NCI-H526 (cell line): ENCODE data around the gene CYB5R2.
"Not testable (repeated sequence)": the region's sequence is repeated elsewhere in the genome, so short reads cannot be mapped to it uniquely, and the experiment has no call there.

ENCODE experiments used
- DNase-seq, 2 experiments: peaks; one replicate each; lab custom pipeline; 2025; lab: John Stamatoyannopoulos, UW

Gene CYB5R2

DNA sequence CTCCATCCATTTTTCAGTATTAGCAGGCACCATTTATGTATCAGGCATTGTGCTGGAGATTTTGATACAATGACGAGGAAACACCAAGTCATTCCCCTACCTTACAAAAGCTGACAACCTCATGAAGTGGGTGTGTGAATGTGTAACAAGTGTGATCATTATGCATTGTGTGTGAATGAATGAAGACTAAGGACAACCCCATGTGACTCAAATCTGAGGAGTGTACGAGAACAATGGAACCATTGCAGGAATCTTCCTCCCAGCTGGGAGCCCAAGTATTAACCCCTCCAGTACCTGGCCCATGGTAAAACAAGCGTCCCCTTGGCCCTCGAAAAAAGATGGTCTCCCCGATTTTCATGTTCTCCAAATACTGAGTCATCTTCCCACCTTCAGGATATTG, 4.4 kb downstream of the CYB5R2 start:
- no peak for DNase-seq

GRCh38 chr11:7668464-7668863, 4.8 kb downstream of the CYB5R2 start:
- no peak for DNase-seq

DNA sequence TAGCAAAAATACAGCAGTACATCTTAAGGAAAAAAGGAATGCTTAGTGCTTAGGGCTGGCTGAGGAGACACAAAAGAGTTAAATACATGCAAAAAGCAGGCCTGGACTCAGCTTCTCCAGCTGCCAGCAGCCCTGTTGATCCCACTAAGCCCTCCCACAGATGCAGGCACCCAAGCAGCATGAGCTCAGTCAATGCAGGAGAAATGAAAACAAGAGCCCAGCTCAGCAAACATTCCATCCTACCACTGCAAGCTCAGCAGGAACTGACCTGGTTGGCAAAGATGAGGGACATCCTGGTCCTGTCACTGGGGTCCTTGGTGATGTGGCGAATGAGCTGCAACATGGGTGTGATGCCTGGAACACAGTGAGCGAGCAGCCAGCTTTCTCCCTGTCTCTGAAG, 5.8 kb downstream of the CYB5R2 start:
- no peak for DNase-seq

DNA sequence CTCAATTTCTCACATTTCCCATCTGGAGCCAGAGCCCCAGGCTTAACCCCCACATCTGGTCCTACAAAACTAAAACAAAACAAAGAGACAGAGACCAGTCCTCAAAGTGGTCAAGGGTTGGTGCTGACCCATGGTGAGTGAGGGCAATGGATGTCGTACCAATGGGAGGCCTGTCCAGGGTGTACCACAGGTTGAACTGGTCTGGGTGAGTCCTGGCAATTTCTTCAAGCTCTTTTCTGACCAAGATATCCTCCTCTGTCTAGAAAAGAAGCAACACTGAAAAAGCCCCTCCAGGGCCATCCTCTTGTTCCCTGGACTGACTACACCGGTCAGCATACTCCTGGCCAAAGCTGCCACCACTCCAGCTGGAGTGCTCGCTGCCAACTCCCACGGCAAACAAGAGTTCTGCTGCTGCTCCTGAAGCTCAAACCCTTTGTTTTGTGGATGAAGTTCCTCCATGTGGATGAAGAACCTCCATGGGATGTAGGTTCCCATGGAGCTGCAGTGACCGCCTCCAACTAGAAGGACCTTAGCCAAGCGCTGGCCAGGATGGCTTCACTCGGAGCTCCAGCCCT, 6.9 kb downstream of the CYB5R2 start:
- DNase-seq = no peak

DNA sequence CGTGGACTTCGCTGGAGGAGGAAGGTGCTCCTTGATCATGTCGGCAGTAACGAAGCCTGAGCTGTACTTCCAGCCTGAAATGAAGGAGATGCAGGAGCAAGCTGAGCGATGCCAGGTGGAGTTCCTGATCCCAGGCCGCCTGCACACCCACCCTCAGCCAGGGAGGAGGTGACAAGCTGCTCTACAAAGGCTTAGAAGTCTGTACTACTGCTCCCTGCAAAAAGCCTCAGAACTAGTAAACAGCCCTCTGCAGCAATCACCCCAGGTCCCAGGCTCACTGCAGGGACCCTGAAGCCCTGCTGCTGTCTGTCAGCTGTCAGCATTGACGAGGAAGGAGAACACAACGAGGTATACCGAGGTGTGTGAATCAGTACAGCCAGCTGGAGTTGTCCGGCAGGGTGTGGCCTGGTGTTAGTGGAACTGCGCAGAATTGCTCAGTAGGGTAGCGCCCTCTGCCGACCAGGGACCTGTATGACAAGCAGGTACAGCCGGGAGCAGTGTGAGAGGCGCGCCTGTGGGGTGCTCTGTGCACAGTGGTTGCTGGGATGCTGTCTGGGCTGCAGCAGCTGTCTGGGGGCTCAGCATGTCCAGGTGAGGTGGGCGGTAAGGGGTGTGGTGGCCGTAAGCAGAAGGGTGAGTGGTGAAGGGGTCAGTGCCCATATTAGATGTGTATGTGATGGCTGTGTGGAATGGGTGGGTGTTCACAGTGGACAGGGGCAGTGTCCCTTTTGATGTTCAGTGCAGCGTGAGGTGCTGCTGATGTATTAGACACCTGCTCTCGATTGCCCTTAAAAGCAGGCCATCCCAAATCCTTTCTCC, 7.6 kb downstream of the CYB5R2 start:
- DNase-seq = peak; percentile 31 to 86

- DNase-seq = no peak
Observed at GRCh38 chr11:7664867-7665266, 8.4 kb downstream of the CYB5R2 start.

GRCh38 chr11:7663531-7663930, 9.8 kb downstream of the CYB5R2 start:
- DNase-seq = not testable (repeated sequence)

GRCh38 chr11:7657306-7658025, 15.8 kb downstream of the CYB5R2 start:
- DNase-seq = peak; percentile 40 to 84

DNA sequence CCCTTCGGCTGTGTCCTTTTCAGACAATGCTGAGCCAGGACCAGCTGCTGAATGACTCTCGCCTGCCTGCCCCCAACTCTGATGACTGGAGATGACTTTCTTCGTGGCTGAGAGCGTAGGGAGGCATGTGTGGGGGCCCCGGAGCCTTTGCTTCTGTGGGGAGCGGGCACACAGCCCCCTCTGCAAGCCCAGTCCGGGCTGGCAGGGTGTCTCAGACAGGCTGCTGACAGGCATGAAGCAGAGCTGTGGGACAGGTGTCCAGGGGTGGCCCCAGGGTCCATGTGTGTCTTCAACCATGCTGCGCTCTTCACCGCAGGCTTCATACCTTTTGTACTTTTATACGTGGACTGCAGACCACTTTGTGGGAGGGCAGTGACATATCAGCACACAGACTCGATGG, 16.6 kb downstream of the CYB5R2 start:
- DNase-seq = no peak

DNA sequence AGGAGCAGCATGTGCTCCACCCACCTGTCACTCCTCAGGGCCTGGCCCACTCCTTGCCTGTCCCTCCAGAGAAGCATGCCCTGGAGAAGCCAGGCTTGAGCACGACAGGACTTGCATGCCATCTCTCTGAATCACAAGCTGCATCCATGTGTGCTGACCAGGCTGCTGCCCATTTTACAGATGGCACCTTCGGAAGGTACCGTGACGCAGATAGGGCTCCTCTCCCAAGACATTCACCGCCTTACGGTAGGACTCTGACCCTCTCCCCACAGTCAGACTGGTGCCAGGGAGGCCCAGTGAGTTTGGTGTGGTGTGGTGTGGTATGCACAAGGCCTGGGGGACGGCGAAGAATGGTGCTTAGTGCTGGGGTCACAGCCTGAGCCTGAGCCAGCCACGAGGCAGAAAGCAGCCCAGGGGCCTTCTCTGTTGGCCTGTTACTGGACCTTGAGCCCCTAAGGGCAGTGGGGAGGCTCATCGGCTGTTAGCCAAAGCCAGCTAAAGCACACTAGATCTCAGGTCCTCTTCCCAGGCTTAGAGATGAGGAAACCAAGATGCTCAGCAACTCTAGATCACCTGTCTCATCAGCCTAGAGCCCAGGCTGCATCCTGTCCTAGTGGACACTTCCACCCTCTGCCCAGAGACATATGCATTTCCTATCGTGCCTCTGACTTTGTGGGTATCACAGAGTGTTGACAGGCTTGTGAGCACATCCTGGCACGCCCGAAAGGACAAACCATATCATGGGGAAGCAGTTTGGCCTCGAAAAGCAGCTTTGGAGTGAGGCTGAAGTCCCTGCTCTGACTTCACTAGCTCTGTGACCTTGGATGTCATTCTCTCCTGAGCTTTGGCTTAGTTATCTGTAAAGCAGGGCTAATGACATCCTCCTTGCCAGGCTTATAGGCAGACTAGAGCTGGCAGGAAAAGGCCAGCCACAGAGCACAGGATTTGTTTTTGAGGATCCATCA, 17.8 kb downstream of the CYB5R2 start:
- DNase-seq = no peak

GRCh38 chr11:7654195-7654705, 19.1 kb downstream of the CYB5R2 start:
- DNase-seq = no peak

GRCh38 chr11:7651700-7652099, 21.6 kb downstream of the CYB5R2 start:
- DNase-seq = no peak

DNA sequence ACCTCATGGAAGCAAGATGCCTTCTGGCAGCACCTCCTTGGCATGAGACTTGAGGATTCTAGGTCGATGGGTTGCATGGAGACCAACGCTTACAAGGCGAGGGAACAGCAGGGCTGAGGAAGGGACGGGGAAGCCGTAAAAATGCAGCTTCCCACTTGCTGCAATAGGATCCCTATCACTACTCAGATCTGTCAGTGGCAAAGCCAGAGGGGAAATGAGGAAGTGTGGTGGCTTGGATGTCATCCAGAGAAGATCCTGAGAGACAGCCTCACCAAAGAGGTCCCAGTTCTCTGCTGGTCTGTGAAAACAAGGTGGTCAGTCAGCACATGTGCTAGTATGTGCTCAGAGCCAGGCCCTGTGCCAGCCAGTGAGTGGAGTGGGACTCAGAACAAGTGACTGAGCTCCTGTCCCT, 22.2 kb downstream of the CYB5R2 start:
- DNase-seq = no peak

DNA sequence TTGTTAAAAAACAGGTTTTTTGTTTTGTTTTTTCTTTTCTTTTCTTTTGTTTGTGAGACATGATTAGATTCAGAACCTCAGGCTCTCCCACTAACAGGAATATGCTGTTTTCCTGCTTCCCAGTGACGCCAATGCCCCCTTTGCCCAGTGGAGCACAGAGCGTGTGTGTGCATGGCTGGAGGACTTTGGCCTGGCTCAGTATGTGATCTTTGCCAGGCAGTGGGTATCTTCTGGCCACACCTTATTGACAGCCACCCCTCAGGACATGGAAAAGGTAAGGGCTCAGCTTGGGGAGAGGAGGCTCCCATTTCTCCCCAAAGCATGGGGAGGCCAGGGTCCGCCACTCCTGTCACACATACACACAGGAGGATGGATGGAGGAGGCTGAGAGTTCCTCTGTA, 25.0 kb downstream of the CYB5R2 start:
- DNase-seq = no peak

GRCh38 chr11:7646866-7647265, 26.4 kb downstream of the CYB5R2 start:
- no peak for DNase-seq

- DNase-seq = no peak
Observed at GRCh38 chr11:7645206-7645605, 28.1 kb downstream of the CYB5R2 start.

DNA sequence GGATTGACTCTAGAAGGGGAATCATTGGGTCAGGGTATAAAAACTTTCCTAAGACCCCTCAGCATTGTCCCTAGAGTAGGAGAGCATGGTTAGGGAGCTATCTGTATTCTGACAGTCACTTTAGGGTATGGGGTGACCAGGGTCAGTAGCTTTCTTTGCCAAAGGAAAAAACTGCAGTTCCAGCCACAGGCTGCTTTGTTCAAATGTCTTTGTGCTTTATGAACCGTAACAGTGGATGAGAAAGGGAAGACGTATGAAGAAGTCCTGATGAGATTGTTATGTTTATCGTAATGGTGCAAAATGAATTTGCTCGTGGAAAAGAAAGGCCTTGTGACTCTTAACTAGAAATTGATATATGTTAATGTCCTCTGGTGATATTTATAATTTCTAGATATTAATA, 30.0 kb downstream of the CYB5R2 start:
- DNase-seq = no peak

GRCh38 chr11:7642747-7643146, 30.6 kb downstream of the CYB5R2 start:
- DNase-seq = peak in 1 of 2 experiments; percentile 39

DNA sequence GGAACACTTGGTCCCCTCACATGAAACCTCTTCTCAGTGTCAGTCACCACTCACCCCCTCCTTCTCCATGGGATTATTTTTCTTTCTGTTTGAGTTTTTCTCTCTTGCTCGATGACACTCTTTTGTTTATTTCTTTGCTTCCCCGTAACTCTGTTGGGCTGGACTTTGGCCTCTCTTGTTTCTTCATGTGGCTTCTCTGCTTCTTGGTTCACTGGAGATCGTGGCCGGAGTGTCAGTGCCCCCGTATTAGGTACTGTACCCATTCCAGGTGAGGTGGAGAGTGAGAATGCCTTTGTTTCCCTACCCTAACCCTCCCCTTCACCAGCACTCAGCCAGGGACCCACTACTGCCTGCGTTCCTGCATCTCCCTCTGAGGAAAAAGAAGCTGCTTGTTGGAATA, 32.5 kb downstream of the CYB5R2 start:
- DNase-seq = no peak

DNA sequence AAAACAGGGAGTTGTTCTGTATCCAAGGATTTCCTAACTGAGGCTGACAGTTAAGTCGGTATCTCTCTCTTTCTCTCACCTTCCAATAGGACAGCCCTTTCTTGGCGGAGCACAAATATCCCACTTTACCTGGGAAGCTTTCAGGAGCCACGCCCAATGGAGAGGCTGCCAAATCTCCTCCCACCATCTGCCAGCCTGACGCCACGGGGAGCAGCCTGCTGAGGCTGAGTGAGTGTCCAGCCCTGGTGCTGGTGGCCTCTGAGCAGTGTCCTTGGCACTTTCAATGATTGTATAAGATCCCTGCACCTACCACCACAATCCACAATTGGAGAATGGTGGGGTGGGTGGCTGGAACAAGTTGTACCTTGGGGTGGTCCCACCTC, 33.7 kb downstream of the CYB5R2 start:
- peak in 1 of 2 experiments; percentile 15 for DNase-seq
